Fibroblast of the aortic adventitia (primary cell): ENCODE results near the gene SLC24A3. TPM values are rescaled to one million over a fixed set of nuclear protein-coding genes. Genes with fewer than 3 reads are reported as not detected.

Source experiments
- DNase-seq: peaks from one replicate; pipeline ENCODE4 v3.0.0-alpha.2; 2010; ENCODE audit warnings: low read depth
- H3K4me3 ChIP-seq: 2 replicates; pipeline ENCODE4 v1.5.1; 2011; ENCODE audit warnings: low read depth, mild to moderate bottlenecking, control low read depth, low read length, moderate library complexity
- CTCF ChIP-seq: IDR thresholded peaks from 2 replicates; pipeline ENCODE4 v1.5.1; 2011; ENCODE audit warnings: mild to moderate bottlenecking, low read length, control low read depth, inconsistent platforms; ENCODE audit not compliant: insufficient read depth
- total RNA-seq: library from RNA; depleted of rRNA; stranded (reverse); fragments of >200 nt; gene quantifications from 2 replicates; pipeline ENCODE4 v1.2.3, GENCODE V29; 2012; ENCODE audit warnings: low replicate concordance

SLC24A3 gene
- total RNA-seq, 1 donor, result not detected

- TF ChIP-seq CTCF, result no peak
- peak; percentile 39 for DNase-seq
- peak overlapping the region; percentile 93 for H3K4me3 ChIP-seq
Observed at GRCh38 chr20:19758501-19759331, 546.3 kb downstream of the SLC24A3 start.

- no peak for TF ChIP-seq CTCF
- no peak overlapping the region for H3K4me3 ChIP-seq
- no peak for DNase-seq
Observed at GRCh38 chr20:19760371-19760721, 547.9 kb downstream of the SLC24A3 start.

DNA sequence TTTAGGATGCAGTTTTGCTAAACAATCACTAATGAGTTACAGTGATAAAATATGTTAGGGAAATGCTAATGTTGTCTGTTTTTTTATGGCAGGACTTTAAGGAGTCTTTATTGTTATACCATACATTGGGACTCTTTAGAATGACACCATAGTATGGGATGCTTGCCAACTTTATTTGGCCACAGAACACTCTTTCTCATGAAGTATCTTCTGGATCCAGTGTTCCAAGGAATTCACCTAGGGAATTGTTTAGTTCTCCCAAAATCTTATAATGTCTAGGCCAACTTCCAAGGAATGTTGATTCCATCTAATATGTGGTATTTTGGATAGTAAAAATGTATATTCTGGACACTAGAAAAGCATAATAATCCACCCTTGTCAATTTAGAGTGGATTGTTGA lies 548.9 kb downstream of the SLC24A3 start:
- peak; percentile 29 for DNase-seq
- no peak for TF ChIP-seq CTCF

DNA sequence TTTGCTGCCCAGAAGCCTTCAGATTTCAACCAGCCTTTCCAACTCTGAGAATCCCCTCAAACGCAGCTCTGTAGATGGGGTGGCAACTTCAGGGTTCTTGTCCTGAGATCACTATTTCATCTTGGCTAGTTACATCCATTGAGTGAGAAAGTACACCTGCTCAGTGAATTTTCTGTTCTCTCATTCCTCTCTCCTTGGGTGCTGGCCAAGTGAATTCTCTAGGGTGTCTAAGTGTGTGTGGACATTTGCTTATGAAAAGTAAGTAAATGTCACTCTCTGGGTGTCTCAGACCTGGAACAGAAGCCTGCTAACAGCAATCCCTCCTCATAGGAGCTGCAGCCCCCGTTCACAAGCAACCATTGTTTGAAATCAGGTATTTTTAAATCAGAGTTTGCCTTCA lies 549.4 kb downstream of the SLC24A3 start:
- no peak overlapping the region for H3K4me3 ChIP-seq
- DNase-seq, result no peak
- TF ChIP-seq CTCF, result no peak

More for the DNA sequence above, 548.9 kb downstream of the SLC24A3 start:
- H3K4me3 ChIP-seq, result no peak overlapping the region

DNA sequence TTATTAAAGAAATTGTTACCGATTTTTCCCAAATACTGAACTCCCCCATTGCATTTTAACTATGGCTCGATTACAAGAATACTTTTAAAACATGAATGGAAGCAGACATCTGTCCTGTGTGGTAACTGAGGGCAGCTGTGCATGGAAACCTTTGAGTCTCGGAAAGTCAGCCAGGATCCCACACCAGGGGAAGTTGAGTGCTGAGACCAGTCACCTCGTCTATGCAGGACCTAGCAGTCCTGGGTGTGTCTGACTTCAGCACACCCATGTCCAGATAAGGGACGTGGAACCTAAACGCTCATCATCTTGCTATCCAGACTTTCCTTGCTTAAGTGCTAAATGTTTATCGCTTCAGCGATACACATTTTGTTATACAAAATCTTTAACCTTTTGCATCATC lies 551.8 kb downstream of the SLC24A3 start:
- TF ChIP-seq CTCF, result no peak
- DNase-seq, result no peak
- no peak overlapping the region for H3K4me3 ChIP-seq

- no peak overlapping the region for H3K4me3 ChIP-seq
- no peak for TF ChIP-seq CTCF
- DNase-seq, result no peak
Observed at GRCh38 chr20:19765266-19765665, 552.8 kb downstream of the SLC24A3 start.

GRCh38 chr20:19765913-19766312 lies 553.5 kb downstream of the SLC24A3 start:
- DNase-seq, result no peak
- H3K4me3 ChIP-seq, result no peak overlapping the region
- no peak for TF ChIP-seq CTCF
